Lung (tissue), 16 donors: ENCODE data around the gene ITGAD. TPM values are rescaled to one million over a fixed set of nuclear protein-coding genes. Genes with fewer than 3 reads are reported as not detected.

Source experiments
- ATAC-seq: fragments of 200-7000 bp; cut with Tn5 transposase; one replicate; pipeline ENCODE4 v1.9.1; 2020; ENCODE audit warnings: moderate number of reproducible peaks; ENCODE audit not compliant: insufficient read depth, low FRiP score
- DNase-seq, 3 donors: peaks; one replicate each; pipeline ENCODE4 v3.0.0-alpha.2; 2013 to 2017
- H3K27ac ChIP-seq, 2 donors: one replicate each; pipeline ENCODE4 v1.5.1; 2013; ENCODE audit warnings: mild to moderate bottlenecking in 2 of 2, moderate library complexity in 2 of 2, control low read depth in 1 of 2, inconsistent platforms in 1 of 2, low read depth in 1 of 2, low read length in 1 of 2
- H3K27me3 ChIP-seq, 3 donors: one replicate each; pipeline ENCODE4 v1.5.1; 2013; ENCODE audit warnings: low read length in 2 of 3; ENCODE audit not compliant: control insufficient read depth in 3 of 3, insufficient read depth in 3 of 3
- H3K36me3 ChIP-seq, 4 donors: one replicate each; pipeline ENCODE4 v1.5.1; 2013; ENCODE audit warnings: low read length in 4 of 4, mild to moderate bottlenecking in 1 of 4, moderate library complexity in 1 of 4; ENCODE audit not compliant: control insufficient read depth in 4 of 4, insufficient read depth in 4 of 4
- H3K4me1 ChIP-seq, 5 donors: one replicate each; pipeline ENCODE4 v1.5.1; 2013; ENCODE audit warnings: low read length in 5 of 5, mild to moderate bottlenecking in 2 of 5, moderate library complexity in 1 of 5; ENCODE audit not compliant: control insufficient read depth in 5 of 5, insufficient read depth in 5 of 5
- H3K4me3 ChIP-seq: one replicate; pipeline ENCODE4 v1.5.1; 2013; ENCODE audit warnings: mild to moderate bottlenecking, control low read depth, moderate library complexity
- H3K9ac ChIP-seq, 2 donors: one replicate each; pipeline ENCODE4 v1.5.1; 2013; ENCODE audit warnings: low read length in 2 of 2, control low read depth in 1 of 2; ENCODE audit not compliant: insufficient read depth in 1 of 2
- H3K9me3 ChIP-seq, 4 donors: one replicate each; pipeline ENCODE4 v1.5.1; 2013; ENCODE audit warnings: low read length in 3 of 4, mild to moderate bottlenecking in 1 of 4, moderate library complexity in 1 of 4; ENCODE audit not compliant: control insufficient read depth in 4 of 4, insufficient read depth in 3 of 4
- WGBS, 2 donors: extraction: QIAGEN DNeasy Blood & Tissue Kit; methylation state at CpG; one replicate each; pipeline ENCODE4 v1.1.7; 2013; 5-methylcytosine and 5-hydroxymethylcytosine counted together
- long read RNA-seq, 5 donors: transcript quantifications; one replicate each; lab custom pipeline, GENCODE V29; 2026
- polyA plus RNA-seq, 2 donors: library from polyadenylated mRNA; stranded (reverse); fragments of 200-250 nt; gene quantifications; one replicate each; pipeline ENCODE4 v1.2.1, GENCODE V29; 2013
- total RNA-seq, 2 donors: library from RNA; depleted of rRNA in 1 of 2; stranded (reverse); fragments of >200 nt in 1 of 2; gene quantifications; one replicate each; pipeline ENCODE4 v1.2.1, GENCODE V29; 2014 to 2021
- TF ChIP-seq, protein P1 (sequence below): IDR thresholded peaks from 2 replicates; pipeline ENCODE4 v1.5.1; 2012; ENCODE audit warnings: mild to moderate bottlenecking; ENCODE audit errors: control extremely low read depth, extremely low read depth
- donor health status: control.
- donor health status: control.
- donor health status: Bipolar disorder and iron deficiency.
- donor health status: healthy.
- donor health status: DM: yes; HTN: yes; CAD: no.

The ITGAD gene
- total RNA-seq, result 1 to 10 TPM in 1 of 2 donors, under 1 TPM in 1; 0.43 to 1.5 TPM
- under 1 TPM; 0.19 to 0.24 TPM for polyA plus RNA-seq
- long read RNA-seq, donor 1, result 0 reads
- long read RNA-seq, donor 2, result 0 reads
- long read RNA-seq, donor 3, result 0 reads
- long read RNA-seq, donor 4, result 0 reads
- long read RNA-seq, donor 5, partial matches to known transcripts, result 15 of 15 reads
- long read RNA-seq, donor 5, other reads (novel, unspliced or antisense), result 0 of 15 reads

DNA sequence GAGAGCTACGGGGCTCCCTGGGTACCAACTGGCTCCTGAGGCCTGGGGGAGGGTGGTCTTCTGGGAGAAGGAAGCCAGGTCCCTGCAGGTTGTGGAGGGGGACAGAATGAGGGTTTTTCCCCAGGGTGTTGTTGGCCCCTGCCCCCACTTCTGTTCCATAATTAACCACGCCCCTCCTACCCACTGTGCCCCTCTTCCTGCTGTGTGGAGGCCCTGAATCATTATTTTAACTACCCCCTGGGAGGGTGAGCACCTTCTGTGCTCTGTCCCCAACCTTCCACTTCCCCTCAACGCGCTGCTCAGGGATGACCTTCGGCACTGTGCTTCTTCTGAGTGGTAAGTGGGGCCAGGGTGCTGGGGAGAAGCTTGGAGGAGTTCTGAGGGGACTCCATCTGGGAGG is at the start of gene ITGAD:
Gene ITGAD (plus strand): TSS at position 280 of the 400 bp plus-strand sequence. CDS start 26 bp downstream, at position 306.
- WGBS, 2 donors, result 54 to 63% methylated on average over 5 of the region's 5 CpGs
- H3K9ac ChIP-seq, result no peak within 1 kb of the TSS
- no peaks in the 10 kb centered on the region for H3K27me3 ChIP-seq
- no peak for ATAC-seq
- H3K4me3 ChIP-seq, result no peak within 1 kb of the TSS
- peaks cover 0 to 4% (median 0%) of the 10 kb centered on the region in 4 donors for H3K9me3 ChIP-seq
- H3K36me3 ChIP-seq, result no peaks in the 10 kb centered on the region
- no peak within 1 kb of the TSS for H3K27ac ChIP-seq
- TF ChIP-seq, protein P1, sequence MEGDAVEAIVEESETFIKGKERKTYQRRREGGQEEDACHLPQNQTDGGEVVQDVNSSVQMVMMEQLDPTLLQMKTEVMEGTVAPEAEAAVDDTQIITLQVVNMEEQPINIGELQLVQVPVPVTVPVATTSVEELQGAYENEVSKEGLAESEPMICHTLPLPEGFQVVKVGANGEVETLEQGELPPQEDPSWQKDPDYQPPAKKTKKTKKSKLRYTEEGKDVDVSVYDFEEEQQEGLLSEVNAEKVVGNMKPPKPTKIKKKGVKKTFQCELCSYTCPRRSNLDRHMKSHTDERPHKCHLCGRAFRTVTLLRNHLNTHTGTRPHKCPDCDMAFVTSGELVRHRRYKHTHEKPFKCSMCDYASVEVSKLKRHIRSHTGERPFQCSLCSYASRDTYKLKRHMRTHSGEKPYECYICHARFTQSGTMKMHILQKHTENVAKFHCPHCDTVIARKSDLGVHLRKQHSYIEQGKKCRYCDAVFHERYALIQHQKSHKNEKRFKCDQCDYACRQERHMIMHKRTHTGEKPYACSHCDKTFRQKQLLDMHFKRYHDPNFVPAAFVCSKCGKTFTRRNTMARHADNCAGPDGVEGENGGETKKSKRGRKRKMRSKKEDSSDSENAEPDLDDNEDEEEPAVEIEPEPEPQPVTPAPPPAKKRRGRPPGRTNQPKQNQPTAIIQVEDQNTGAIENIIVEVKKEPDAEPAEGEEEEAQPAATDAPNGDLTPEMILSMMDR, result no peak
- H3K4me1 ChIP-seq, result no peaks in the 10 kb centered on the region
- DNase-seq, result no peak

DNA sequence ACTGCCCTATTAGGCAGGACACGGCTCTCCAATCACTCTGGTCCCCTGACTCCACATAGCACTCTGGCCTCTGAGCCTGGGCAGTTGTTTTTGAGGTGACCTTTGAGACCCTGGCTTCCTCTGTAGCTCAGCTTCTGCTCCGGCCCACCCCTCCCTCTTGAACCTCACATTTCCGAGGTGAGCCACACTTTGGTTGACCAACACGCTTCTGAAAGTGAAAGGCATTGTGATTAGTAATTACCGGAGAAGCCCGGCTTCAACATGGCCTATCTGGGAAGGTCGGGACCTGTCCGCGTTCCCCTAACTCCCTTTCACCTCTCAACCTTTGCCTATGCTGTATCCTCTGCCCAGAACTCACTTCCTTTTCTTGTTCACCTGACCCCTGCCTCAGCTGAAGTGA is 48.4 kb upstream of the ITGAD start:
- DNase-seq (no peak), ATAC-seq (no peak)
- no peak overlapping the region for H3K4me3 ChIP-seq
- H3K9ac ChIP-seq, result no peak overlapping the region
- 53 to 60% methylated on average over 9 of the region's 9 CpGs for WGBS, 2 donors
- no peak overlapping the region for H3K27ac ChIP-seq
- H3K36me3 ChIP-seq, result no peaks in the 10 kb centered on the region
- H3K27me3 ChIP-seq, result no peaks in the 10 kb centered on the region
- H3K9me3 ChIP-seq, result peaks cover 0 to 5% (median 0%) of the 10 kb centered on the region in 4 donors
- TF ChIP-seq, protein P1, result no peak
- peaks cover 0 to 1% (median 0%) of the 10 kb centered on the region in 5 donors for H3K4me1 ChIP-seq

DNA sequence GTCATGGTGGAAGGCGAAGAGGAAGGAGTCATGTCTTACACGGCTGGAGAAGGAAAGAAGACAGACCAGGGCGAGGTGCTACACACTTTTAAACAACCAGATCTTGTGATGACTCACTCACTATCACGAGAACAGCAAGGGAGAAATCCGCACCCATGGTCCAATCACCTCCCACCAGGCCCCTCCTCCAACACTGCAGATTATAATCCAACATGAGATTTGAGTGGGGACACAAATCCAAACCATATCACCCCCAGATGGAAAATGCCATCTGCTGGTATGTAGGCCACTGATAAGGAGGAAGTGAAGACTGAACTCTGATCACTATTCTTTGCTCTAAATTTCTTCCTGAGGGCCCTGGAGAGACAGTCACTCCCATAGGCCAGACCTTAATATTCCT is 45.7 kb upstream of the ITGAD start:
- DNase-seq (no peak), ATAC-seq (no peak)
- Histone ChIP-seq H3K36me3 (no peaks in the 10 kb centered on the region), H3K9me3 (peaks cover 0 to 5% (median 0%) of the 10 kb centered on the region in 4 donors), H3K4me3 (no peak overlapping the region), H3K27me3 (no peaks in the 10 kb centered on the region), H3K9ac (no peak overlapping the region), H3K4me1 (peaks cover 0 to 2% (median 0%) of the 10 kb centered on the region in 5 donors), H3K27ac (no peak overlapping the region)
- TF ChIP-seq, protein P1, result no peak
- 70 to 79% methylated on average over 5 of the region's 5 CpGs for WGBS, 2 donors
